HG02970 (cell line): Measurements from ENCODE around the gene LGALS14.
"Not testable (repeated sequence)": the region's sequence is repeated elsewhere in the genome, so short reads cannot be mapped to it uniquely, and the experiment has no call there.

Experiments
- ATAC-seq: cut with Tn5 transposase; IDR thresholded peaks from one replicate; pipeline ENCODE4 v1.9.1; 2021; ENCODE audit warnings: mild to moderate bottlenecking, moderate library complexity, moderate number of reproducible peaks; ENCODE audit not compliant: unreplicated experiment, low FRiP score

The LGALS14 gene

GRCh38 chr19:39692822-39693221 is 11.5 kb upstream of the LGALS14 start:
- ATAC-seq: no peak

GRCh38 chr19:39695759-39696158 is 8.5 kb upstream of the LGALS14 start:
- ATAC-seq: no peak

GRCh38 chr19:39696387-39696786 is 7.9 kb upstream of the LGALS14 start:
- ATAC-seq: no peak

- ATAC-seq: no peak
Measured at GRCh38 chr19:39698535-39698934, 5.7 kb upstream of the LGALS14 start.

GRCh38 chr19:39701291-39701690 is 3.0 kb upstream of the LGALS14 start:
- no peak for ATAC-seq

- ATAC-seq: no peak
Measured at GRCh38 chr19:39705578-39706188, 1.4 kb downstream of the LGALS14 start.

- no peak for ATAC-seq
Measured at GRCh38 chr19:39708594-39708993, 4.3 kb downstream of the LGALS14 start.

GRCh38 chr19:39709026-39709872 is 5.0 kb downstream of the LGALS14 start:
- no peak for ATAC-seq

GRCh38 chr19:39710333-39710890 is 6.1 kb downstream of the LGALS14 start:
- no peak for ATAC-seq

- ATAC-seq: not testable (repeated sequence)
Measured at GRCh38 chr19:39720144-39720543, 15.9 kb downstream of the LGALS14 start.

GRCh38 chr19:39725995-39726394 is 21.7 kb downstream of the LGALS14 start:
- ATAC-seq: no peak

- no peak for ATAC-seq
Measured at GRCh38 chr19:39727070-39727800, 23.0 kb downstream of the LGALS14 start.

GRCh38 chr19:39728040-39728439 is 23.8 kb downstream of the LGALS14 start:
- ATAC-seq: no peak

GRCh38 chr19:39729594-39729993 is 25.3 kb downstream of the LGALS14 start:
- ATAC-seq: no peak

GRCh38 chr19:39731685-39732084 is 27.4 kb downstream of the LGALS14 start:
- no peak for ATAC-seq

GRCh38 chr19:39733841-39734240 is 29.6 kb downstream of the LGALS14 start:
- no peak for ATAC-seq

GRCh38 chr19:39735688-39736087 is 31.4 kb downstream of the LGALS14 start:
- ATAC-seq: no peak

- no peak for ATAC-seq
Measured at GRCh38 chr19:39736088-39736487, 31.8 kb downstream of the LGALS14 start.

- ATAC-seq: no peak
Measured at GRCh38 chr19:39737351-39737750, 33.1 kb downstream of the LGALS14 start.

- ATAC-seq: no peak
Measured at GRCh38 chr19:39737891-39738290, 33.6 kb downstream of the LGALS14 start, which contains the start of gene CLC. TSS of gene CLC (minus strand) at chr19:39738029. CDS start at chr19:39737952, 77 bp downstream.

- no peak for ATAC-seq
Measured at GRCh38 chr19:39738814-39739213, 34.5 kb downstream of the LGALS14 start.
